Measurements from ENCODE around the gene RBM19. TPM values are rescaled to one million over a fixed set of nuclear protein-coding genes. Genes with fewer than 3 reads are reported as not detected.

Gene RBM19
- total and polyA plus RNA-seq, 2 of the 4 experiments (the other 2 are of a cell fraction), result 18.7 to 19.2 TPM

DNA sequence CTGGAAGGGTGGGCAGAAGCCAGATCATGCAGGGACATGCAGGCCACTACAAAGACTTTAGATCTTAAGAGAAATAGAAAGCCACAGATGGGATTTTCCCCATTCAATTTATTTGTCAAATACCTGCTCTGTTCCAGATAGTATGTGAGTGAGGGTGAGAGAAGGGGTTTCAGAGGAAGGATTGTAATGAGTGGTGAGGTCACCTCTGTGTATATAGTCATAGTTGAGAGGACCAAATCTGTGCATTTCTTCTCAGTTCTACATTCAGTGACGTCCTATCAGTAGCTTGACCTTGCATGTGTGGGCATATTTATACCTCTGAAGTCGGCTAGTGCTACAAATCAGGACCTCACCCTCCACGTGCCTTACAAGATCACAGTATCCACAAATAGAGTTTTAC, 31.2 kb upstream of the RBM19 start:
- no peak overlapping the region for H3K14ac ChIP-seq (replicated peaks; ENCODE audit: low read depth, low read length)
- ATAC-seq (ENCODE audit: low read depth), result no peak

More for the DNA sequence above, 31.2 kb upstream of the RBM19 start:
- Histone ChIP-seq H2AK9ac (replicated peaks; ENCODE audit: low read depth, low read length, poor library complexity) (peak overlapping the region; percentile 50), H4K8ac (ENCODE audit: low read depth in 2 of 2, low read length in 2 of 2) (no peak overlapping the region), H3K56ac (ENCODE audit: extremely low read depth, insufficient read depth, low read length) (no peak overlapping the region), H3K4me2 (ENCODE audit: low read depth, low read length) (no peak overlapping the region), H3K23ac (ENCODE audit: low read depth, low read length) (no peak overlapping the region), H3K4me1 (ENCODE audit: control insufficient read depth, insufficient read depth, low read length) (no peaks in the 10 kb centered on the region), H2BK5ac (ENCODE audit: low read depth, low read length, poor library complexity, severe bottlenecking) (no peak overlapping the region), H3K9me3 (ENCODE audit: control insufficient read depth, insufficient read depth, low read length) (no peaks in the 10 kb centered on the region), H3K4ac (ENCODE audit: low read depth, low read length) (no peak overlapping the region), H3K18ac (ENCODE audit: low read depth, low read length) (no peak overlapping the region), H3K4me3 (ENCODE audit: insufficient read depth, low read depth, low read length) (no peak overlapping the region), H3K27ac (ENCODE audit: insufficient read depth, low read length) (no peak overlapping the region), H3K27me3 (ENCODE audit: control insufficient read depth, insufficient read depth, low read length) (peaks cover 3% of the 10 kb centered on the region), H2AK5ac (ENCODE audit: low read depth, low read length) (no peak overlapping the region), H4K91ac (ENCODE audit: insufficient read depth, low read depth, low read length) (no peak overlapping the region), H4K20me1 (ENCODE audit: insufficient read depth, low read length) (no peaks in the 10 kb centered on the region), H2AFZ (replicated peaks; ENCODE audit: low read length, poor library complexity) (no peak overlapping the region), H3K36me3 (ENCODE audit: control insufficient read depth, insufficient read depth, low read length) (no peaks in the 10 kb centered on the region), H2BK20ac (ENCODE audit: low read depth, low read length) (no peak overlapping the region), H3K79me1 (ENCODE audit: low read depth in 1 of 2, low read length in 2 of 2) (no peaks in the 10 kb centered on the region), H4K5ac (ENCODE audit: low read depth, low read length) (no peak overlapping the region), H2BK15ac (ENCODE audit: low read depth, low read length) (no peak overlapping the region), H3K9ac (ENCODE audit: low read depth, low read length) (no peak overlapping the region), H2BK120ac (ENCODE audit: low read depth, low read length) (no peak overlapping the region), H3K9me1 (ENCODE audit: insufficient read depth, low read length) (no peaks in the 10 kb centered on the region)
- no peak for DNase-seq
- WGBS, 2 experiments (ENCODE audit: extremely low coverage in 2 of 2, insufficient read length in 1 of 2), result 40% methylated on average over 1 of the region's 3 CpGs; no CpG with 5 or more reads in 1 of the 2 experiments
- TF ChIP-seq RAD21 (IDR thresholded peaks at IDR 0.05; ENCODE audit: low read length) (no peak), BHLHE40 (IDR thresholded peaks at IDR 0.05; ENCODE audit: low read depth, low read length) (no peak), MXI1 (IDR thresholded peaks at IDR 0.05; ENCODE audit: borderline replicate concordance, low read depth, low read length) (no peak), MAFK (IDR thresholded peaks at IDR 0.05; ENCODE audit: low read depth, low read length) (no peak), FOS (IDR thresholded peaks at IDR 0.05; ENCODE audit: low read depth, low read length) (no peak), RFX5 (IDR thresholded peaks at IDR 0.05; ENCODE audit: low read depth, low read length) (no peak), MAZ (IDR thresholded peaks at IDR 0.05; ENCODE audit: borderline replicate concordance, low read depth, low read length) (no peak), CEBPB (IDR thresholded peaks at IDR 0.05; ENCODE audit: low read depth, low read length) (no peak), NFE2L2 (IDR thresholded peaks at IDR 0.05; ENCODE audit: low read depth, low read length) (no peak), POLR2A (IDR thresholded peaks at IDR 0.05; ENCODE audit: low read depth, low read length) (no peak)
- TF ChIP-seq, protein P1, sequence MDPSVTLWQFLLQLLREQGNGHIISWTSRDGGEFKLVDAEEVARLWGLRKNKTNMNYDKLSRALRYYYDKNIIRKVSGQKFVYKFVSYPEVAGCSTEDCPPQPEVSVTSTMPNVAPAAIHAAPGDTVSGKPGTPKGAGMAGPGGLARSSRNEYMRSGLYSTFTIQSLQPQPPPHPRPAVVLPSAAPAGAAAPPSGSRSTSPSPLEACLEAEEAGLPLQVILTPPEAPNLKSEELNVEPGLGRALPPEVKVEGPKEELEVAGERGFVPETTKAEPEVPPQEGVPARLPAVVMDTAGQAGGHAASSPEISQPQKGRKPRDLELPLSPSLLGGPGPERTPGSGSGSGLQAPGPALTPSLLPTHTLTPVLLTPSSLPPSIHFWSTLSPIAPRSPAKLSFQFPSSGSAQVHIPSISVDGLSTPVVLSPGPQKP (IDR thresholded peaks at IDR 0.05; ENCODE audit: borderline replicate concordance, low read depth, low read length), result no peak
- TF ChIP-seq, protein P2, sequence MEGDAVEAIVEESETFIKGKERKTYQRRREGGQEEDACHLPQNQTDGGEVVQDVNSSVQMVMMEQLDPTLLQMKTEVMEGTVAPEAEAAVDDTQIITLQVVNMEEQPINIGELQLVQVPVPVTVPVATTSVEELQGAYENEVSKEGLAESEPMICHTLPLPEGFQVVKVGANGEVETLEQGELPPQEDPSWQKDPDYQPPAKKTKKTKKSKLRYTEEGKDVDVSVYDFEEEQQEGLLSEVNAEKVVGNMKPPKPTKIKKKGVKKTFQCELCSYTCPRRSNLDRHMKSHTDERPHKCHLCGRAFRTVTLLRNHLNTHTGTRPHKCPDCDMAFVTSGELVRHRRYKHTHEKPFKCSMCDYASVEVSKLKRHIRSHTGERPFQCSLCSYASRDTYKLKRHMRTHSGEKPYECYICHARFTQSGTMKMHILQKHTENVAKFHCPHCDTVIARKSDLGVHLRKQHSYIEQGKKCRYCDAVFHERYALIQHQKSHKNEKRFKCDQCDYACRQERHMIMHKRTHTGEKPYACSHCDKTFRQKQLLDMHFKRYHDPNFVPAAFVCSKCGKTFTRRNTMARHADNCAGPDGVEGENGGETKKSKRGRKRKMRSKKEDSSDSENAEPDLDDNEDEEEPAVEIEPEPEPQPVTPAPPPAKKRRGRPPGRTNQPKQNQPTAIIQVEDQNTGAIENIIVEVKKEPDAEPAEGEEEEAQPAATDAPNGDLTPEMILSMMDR (conservative IDR thresholded peaks at IDR 0.05; ENCODE audit: low read depth, low read length), result no peak
- TF ChIP-seq, protein P3, sequence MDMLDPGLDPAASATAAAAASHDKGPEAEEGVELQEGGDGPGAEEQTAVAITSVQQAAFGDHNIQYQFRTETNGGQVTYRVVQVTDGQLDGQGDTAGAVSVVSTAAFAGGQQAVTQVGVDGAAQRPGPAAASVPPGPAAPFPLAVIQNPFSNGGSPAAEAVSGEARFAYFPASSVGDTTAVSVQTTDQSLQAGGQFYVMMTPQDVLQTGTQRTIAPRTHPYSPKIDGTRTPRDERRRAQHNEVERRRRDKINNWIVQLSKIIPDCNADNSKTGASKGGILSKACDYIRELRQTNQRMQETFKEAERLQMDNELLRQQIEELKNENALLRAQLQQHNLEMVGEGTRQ (IDR thresholded peaks at IDR 0.05; ENCODE audit: low read depth, low read length), result no peak
- no TSS peak for BruUV-seq (replicated peaks)
- intact Hi-C loops (cut with micrococcal nuclease) (no loop called here), in situ Hi-C loops (cut with MboI; ENCODE audit: low sequenced_read_pairs) (loop anchor here (25.0 kb wide), 1 partner anchor 1765 kb away; no protein-coding TSS in a partner anchor), dilution Hi-C loops (cut with HindIII; ENCODE audit: low sequenced_read_pairs, unreplicated experiment) (no loop called here)
- CTCF ChIA-PET, result no interaction called here
- POLR2A ChIA-PET (ENCODE audit: unreplicated experiment), result no interaction called here
